IMR-90 (cell line): ENCODE results near the gene TSPO. TPM values are rescaled to one million over a fixed set of nuclear protein-coding genes. Genes with fewer than 3 reads are reported as not detected.

Experiments
- ATAC-seq: fragments of 200-7000 bp; cut with Tn5 transposase; 2 replicates; pipeline ENCODE4 v1.9.1; 2020; ENCODE audit warnings: low read depth, mild to moderate bottlenecking, moderate library complexity
- BruUV-seq: library from RNA; stranded (reverse); fragments of 400-500 nt; replicated peaks from 2 replicates; lab custom pipeline; 2021; lab: Mats Ljungman, UMichigan
- CTCF ChIA-PET: fragments of 300-600 bp; formaldehyde crosslinking; extraction: SDS; loops from one replicate; lab custom pipeline; 2021; ENCODE audit warnings: antibody characterized with exemption; lab: Yijun Ruan, JAX
- POLR2A ChIA-PET: fragments of 300-600 bp; sonication (Branson Sonifier 250); formaldehyde crosslinking; loops from one replicate; lab custom pipeline; 2022; ENCODE audit warnings: antibody characterized with exemption; ENCODE audit not compliant: unreplicated experiment; lab: Charles Lee
- DNase-seq: peaks from one replicate; pipeline ENCODE4 v3.0.0; 2013
- H2AFZ ChIP-seq: replicated peaks from 2 replicates; pipeline ENCODE3; 2013; ENCODE audit warnings: low read length, mild to moderate bottlenecking; ENCODE audit not compliant: poor library complexity
- H2AK5ac ChIP-seq: 2 replicates; pipeline ENCODE4 v1.6.1; 2013; ENCODE audit warnings: low read depth, low read length, inconsistent platforms
- H2AK9ac ChIP-seq: replicated peaks from 2 replicates; pipeline ENCODE3; 2013; ENCODE audit warnings: mild to moderate bottlenecking, low read depth, low read length, moderate library complexity; ENCODE audit not compliant: poor library complexity
- H2BK120ac ChIP-seq: 2 replicates; pipeline ENCODE4 v1.6.1; 2013; ENCODE audit warnings: low read depth, low read length, inconsistent platforms
- H2BK15ac ChIP-seq: 3 replicates; pipeline ENCODE4 v1.6.1; 2013; ENCODE audit warnings: low read depth, low read length, inconsistent platforms
- H2BK20ac ChIP-seq: 2 replicates; pipeline ENCODE4 v1.6.1; 2013; ENCODE audit warnings: low read depth, mild to moderate bottlenecking, inconsistent platforms, low read length, moderate library complexity
- H2BK5ac ChIP-seq: 2 replicates; pipeline ENCODE4 v1.6.1; 2013; ENCODE audit warnings: mild to moderate bottlenecking, low read depth, low read length, inconsistent platforms; ENCODE audit not compliant: poor library complexity, severe bottlenecking
- H3K14ac ChIP-seq: replicated peaks from 2 replicates; pipeline ENCODE4 v1.6.1; 2013; ENCODE audit warnings: low read depth, low read length, inconsistent platforms
- H3K18ac ChIP-seq: 2 replicates; pipeline ENCODE4 v1.6.1; 2013; ENCODE audit warnings: low read depth, low read length, control low read depth
- H3K23ac ChIP-seq: 2 replicates; pipeline ENCODE4 v1.6.1; 2013; ENCODE audit warnings: low read depth, low read length, inconsistent platforms
- H3K27ac ChIP-seq: 2 replicates; pipeline ENCODE4 v1.5.1; 2013; ENCODE audit warnings: mild to moderate bottlenecking, control low read depth, low read length; ENCODE audit not compliant: insufficient read depth
- H3K27me3 ChIP-seq: 2 replicates; pipeline ENCODE4 v1.6.1; 2013; ENCODE audit warnings: low read length; ENCODE audit not compliant: control insufficient read depth, insufficient read depth
- H3K36me3 ChIP-seq: 2 replicates; pipeline ENCODE4 v1.6.1; 2013; ENCODE audit warnings: low read length, mixed read lengths; ENCODE audit not compliant: control insufficient read depth, insufficient read depth
- H3K4ac ChIP-seq: 2 replicates; pipeline ENCODE4 v1.6.1; 2013; ENCODE audit warnings: low read depth, low read length, inconsistent platforms
- H3K4me1 ChIP-seq: 2 replicates; pipeline ENCODE4 v1.6.1; 2013; ENCODE audit warnings: low read length, mixed read lengths; ENCODE audit not compliant: control insufficient read depth, insufficient read depth
- H3K4me2 ChIP-seq: 2 replicates; pipeline ENCODE4 v1.6.1; 2013; ENCODE audit warnings: low read depth, mild to moderate bottlenecking, control low read depth, low read length, moderate library complexity
- H3K4me3 ChIP-seq: 2 replicates; pipeline ENCODE4 v1.5.1; 2013; ENCODE audit warnings: low read depth, mild to moderate bottlenecking, control low read depth, low read length, moderate library complexity; ENCODE audit not compliant: insufficient read depth
- H3K56ac ChIP-seq: 2 replicates; pipeline ENCODE4 v1.6.1; 2013; ENCODE audit warnings: low read length, inconsistent platforms; ENCODE audit not compliant: insufficient read depth; ENCODE audit errors: extremely low read depth
- H3K79me1 ChIP-seq, 2 experiments: 2 replicates each; pipeline ENCODE4 v1.6.1; 2013; ENCODE audit warnings: low read length in 2 of 2, inconsistent platforms in 1 of 2, low read depth in 1 of 2
- H3K9ac ChIP-seq: 2 replicates; pipeline ENCODE4 v1.6.1; 2013; ENCODE audit warnings: low read depth, low read length, control low read depth
- H3K9me1 ChIP-seq: 2 replicates; pipeline ENCODE4 v1.6.1; 2013; ENCODE audit warnings: low read length, inconsistent platforms; ENCODE audit not compliant: insufficient read depth
- H3K9me3 ChIP-seq: 2 replicates; pipeline ENCODE4 v1.6.1; 2013; ENCODE audit warnings: low read length; ENCODE audit not compliant: control insufficient read depth, insufficient read depth
- H4K20me1 ChIP-seq: 2 replicates; pipeline ENCODE4 v1.6.1; 2013; ENCODE audit warnings: low read length, inconsistent platforms; ENCODE audit not compliant: insufficient read depth
- H4K5ac ChIP-seq: 2 replicates; pipeline ENCODE4 v1.6.1; 2013; ENCODE audit warnings: mild to moderate bottlenecking, low read depth, low read length, control low read depth
- H4K8ac ChIP-seq, 2 experiments: 2 replicates each; pipeline ENCODE4 v1.6.1; 2013; ENCODE audit warnings: low read depth in 2 of 2, low read length in 2 of 2, control low read depth in 1 of 2, inconsistent platforms in 1 of 2
- H4K91ac ChIP-seq: 2 replicates; pipeline ENCODE4 v1.6.1; 2013; ENCODE audit warnings: low read depth, low read length, inconsistent platforms; ENCODE audit not compliant: insufficient read depth
- FOS ChIP-seq: fragments of 150-350 bp; IDR thresholded peaks from 2 replicates; pipeline ENCODE4 v1.6.1; 2016; ENCODE audit warnings: low read depth, low read length
- MAZ ChIP-seq: IDR thresholded peaks from 2 replicates; pipeline ENCODE4 v1.6.1; 2012; ENCODE audit warnings: low read depth, mild to moderate bottlenecking, low read length, improper control_type of control experiment, moderate library complexity, borderline replicate concordance
- RAD21 ChIP-seq: IDR thresholded peaks from 2 replicates; pipeline ENCODE4 v1.6.1; 2012; ENCODE audit warnings: low read length, improper control_type of control experiment
- WGBS, 2 experiments: methylation state at CpG; one replicate each; pipeline versions ENCODE4 v1.1.5 to v1.1.7; 2013; ENCODE audit warnings: missing lambda C conversion rate in 2 of 2; ENCODE audit not compliant: insufficient read length in 1 of 2; ENCODE audit errors: extremely low coverage in 2 of 2; 5-methylcytosine and 5-hydroxymethylcytosine counted together
- dilution Hi-C: fragments of 300-500 bp; cut with HindIII; formaldehyde crosslinking; loops from one replicate; pipeline ENCODE4 v1.14.3; 2018; ENCODE audit warnings: low sequenced_read_pairs; ENCODE audit not compliant: unreplicated experiment
- in situ Hi-C: fragments of 300-500 bp; cut with MboI; formaldehyde crosslinking; loops from 3 replicates; pipeline ENCODE4 v1.14.3; 2019; ENCODE audit warnings: low sequenced_read_pairs, inconsistent platforms, mixed read lengths
- intact Hi-C: fragments of 100-400 bp; cut with micrococcal nuclease; formaldehyde crosslinking; loops from 2 replicates; pipeline ENCODE4 v1.10.0; 2022
- polyA plus RNA-seq, 3 experiments: library from polyadenylated mRNA; depleted of rRNA; stranded (reverse); fragments of >200 nt; gene quantifications; 2 replicates each; pipeline ENCODE4 v1.2.3, GENCODE V29; 2012; ENCODE audit warnings: low replicate concordance in 1 of 3
- total RNA-seq: library from RNA; depleted of rRNA; stranded (reverse); fragments of >200 nt; gene quantifications from 2 replicates; pipeline ENCODE4 v1.2.3, GENCODE V29; 2012
- TF ChIP-seq, protein P1 (sequence below): fragments of 150-350 bp; IDR thresholded peaks from 2 replicates; pipeline ENCODE4 v1.6.1; 2017; ENCODE audit warnings: mild to moderate bottlenecking, antibody characterized with exemption, low read length, low read depth

TSPO gene
- total and polyA plus RNA-seq, 2 of the 4 experiments (the other 2 are of a cell fraction) = 115 to 297 TPM

DNA sequence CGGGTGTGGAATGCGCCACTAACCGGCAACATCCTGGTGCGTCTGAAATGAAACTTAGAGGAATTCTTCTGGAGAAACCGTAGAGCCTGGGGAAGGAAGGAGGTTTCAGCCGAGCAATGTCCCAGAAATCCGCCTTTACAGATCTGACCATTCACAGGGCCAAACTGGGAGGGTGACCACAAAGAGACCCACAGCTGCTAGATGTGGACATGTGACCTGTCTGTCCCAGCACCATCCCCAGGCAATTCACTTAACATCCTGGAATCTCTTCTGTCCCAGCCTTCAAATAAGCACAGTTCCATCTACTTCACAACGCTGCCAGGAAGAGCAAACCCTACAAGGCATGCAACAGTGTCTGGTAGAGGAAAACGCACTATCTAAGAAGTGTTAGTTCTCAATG, 18.0 kb upstream of the TSPO start:
- CTCF ChIA-PET = interaction anchor here (0.7 kb wide), 1 partner anchor 688 kb away, joined by 3 read pairs; no protein-coding TSS in a partner anchor

More for the DNA sequence above, 18.0 kb upstream of the TSPO start:
- Histone ChIP-seq H3K56ac (no peak overlapping the region), H3K9me3 (no peaks in the 10 kb centered on the region), H3K18ac (no peak overlapping the region), H3K4me1 (no peaks in the 10 kb centered on the region), H3K4me2 (no peak overlapping the region), H2AK9ac (no peak overlapping the region), H3K27ac (no peak overlapping the region), H3K27me3 (no peaks in the 10 kb centered on the region), H3K4ac (no peak overlapping the region), H2BK20ac (no peak overlapping the region), H2BK5ac (no peak overlapping the region), H2BK15ac (no peak overlapping the region), H2AK5ac (no peak overlapping the region), H3K4me3 (no peak overlapping the region), H4K20me1 (no peaks in the 10 kb centered on the region; the same call in 1 of the 2 replicates), H3K79me1 (peaks cover 0 to 5% of the 10 kb centered on the region in 2 experiments; a peak in 1 of 4 replicates), H3K23ac (no peak overlapping the region), H3K36me3 (peaks cover 38% of the 10 kb centered on the region), H4K8ac (no peak overlapping the region), H4K91ac (no peak overlapping the region), H4K5ac (no peak overlapping the region), H3K9me1 (no peaks in the 10 kb centered on the region), H2BK120ac (no peak overlapping the region), H3K14ac (no peak overlapping the region), H3K9ac (no peak overlapping the region), H2AFZ (no peak overlapping the region)
- in situ Hi-C loops (no loop called here), intact Hi-C loops (no loop called here), dilution Hi-C loops (no loop called here)
- TF ChIP-seq FOS (no peak), MAZ (no peak), RAD21 (no peak)
- TF ChIP-seq, protein P1, sequence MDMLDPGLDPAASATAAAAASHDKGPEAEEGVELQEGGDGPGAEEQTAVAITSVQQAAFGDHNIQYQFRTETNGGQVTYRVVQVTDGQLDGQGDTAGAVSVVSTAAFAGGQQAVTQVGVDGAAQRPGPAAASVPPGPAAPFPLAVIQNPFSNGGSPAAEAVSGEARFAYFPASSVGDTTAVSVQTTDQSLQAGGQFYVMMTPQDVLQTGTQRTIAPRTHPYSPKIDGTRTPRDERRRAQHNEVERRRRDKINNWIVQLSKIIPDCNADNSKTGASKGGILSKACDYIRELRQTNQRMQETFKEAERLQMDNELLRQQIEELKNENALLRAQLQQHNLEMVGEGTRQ = no peak
- no peak for DNase-seq
- WGBS, 2 experiments = 72% methylated on average over 5 of the region's 9 CpGs; no CpG with 5 or more reads in 1 of the 2 experiments
- POLR2A ChIA-PET = no interaction called here
- no TSS peak for BruUV-seq
- no peak for ATAC-seq
